Activated CD4-positive, alpha-beta T cell treated with anti-CD3 and anti-CD28 coated beads, Interleukin-2, amount 50 U/mL, for 4 hours (primary cell): Measurements from ENCODE around the gene ALK.
"Not testable (repeated sequence)": the region's sequence is repeated elsewhere in the genome, so short reads cannot be mapped to it uniquely, and the experiment has no call there.

Experiments
- DNase-seq, 2 experiments: peaks; one replicate each; pipeline ENCODE4 v3.0.0-alpha.2; 2020

ALK gene

DNA sequence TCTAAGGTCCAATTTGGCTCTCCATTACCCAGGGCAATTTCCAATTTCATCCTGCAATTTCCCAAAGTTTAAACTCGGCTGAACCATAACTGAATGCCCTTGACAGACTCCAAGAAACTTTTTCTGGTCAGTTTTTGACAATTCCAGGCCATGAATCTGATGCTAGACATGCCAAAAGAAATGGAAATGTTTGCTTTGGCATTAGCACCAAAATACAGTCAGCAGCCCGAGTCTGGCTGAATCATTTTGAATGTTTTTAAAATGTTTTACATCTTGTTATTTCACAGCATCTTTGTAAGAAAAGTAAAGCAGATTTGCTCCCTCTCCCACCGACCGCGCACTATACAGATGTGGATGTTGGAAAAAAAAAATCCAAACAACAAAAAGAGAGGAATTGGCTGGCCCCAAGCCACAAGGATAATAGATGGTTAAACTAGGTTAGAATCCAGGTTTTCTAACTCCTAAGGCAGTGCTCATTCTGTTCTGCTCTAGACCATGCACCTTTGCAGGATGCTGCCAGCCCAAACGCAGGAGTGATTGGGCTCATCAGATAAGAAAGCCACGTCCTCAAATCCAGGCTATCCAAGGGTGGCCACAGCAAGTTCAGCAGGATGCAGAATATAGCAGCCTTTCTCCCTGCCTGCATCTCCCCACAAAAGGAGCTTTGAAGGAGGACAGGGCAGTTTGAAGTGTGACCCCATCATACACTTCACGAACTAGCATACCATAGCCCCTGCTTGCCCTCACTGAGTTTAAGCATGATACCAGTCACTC is 167.5 kb downstream of the ALK start:
- no peak for DNase-seq

DNA sequence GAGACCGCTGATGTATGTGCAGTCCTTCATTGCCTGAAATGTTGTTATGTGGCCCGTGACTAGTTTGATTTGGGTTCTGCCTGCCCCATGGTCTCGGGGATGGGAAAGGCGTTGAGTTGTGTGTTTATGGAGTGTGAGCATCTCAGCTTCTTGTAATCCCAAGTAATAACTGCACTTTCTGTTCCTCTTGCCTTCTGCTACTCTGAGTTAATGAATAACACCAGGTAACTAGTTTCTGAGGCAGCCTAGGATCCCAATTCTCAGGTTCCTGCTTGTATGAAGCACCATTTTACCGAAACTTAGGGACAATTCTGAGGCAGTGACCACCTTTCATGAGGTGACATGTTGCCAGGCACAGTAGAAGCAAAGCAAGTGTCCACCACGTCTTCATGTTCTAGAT is 170.0 kb downstream of the ALK start:
- DNase-seq = no peak

DNA sequence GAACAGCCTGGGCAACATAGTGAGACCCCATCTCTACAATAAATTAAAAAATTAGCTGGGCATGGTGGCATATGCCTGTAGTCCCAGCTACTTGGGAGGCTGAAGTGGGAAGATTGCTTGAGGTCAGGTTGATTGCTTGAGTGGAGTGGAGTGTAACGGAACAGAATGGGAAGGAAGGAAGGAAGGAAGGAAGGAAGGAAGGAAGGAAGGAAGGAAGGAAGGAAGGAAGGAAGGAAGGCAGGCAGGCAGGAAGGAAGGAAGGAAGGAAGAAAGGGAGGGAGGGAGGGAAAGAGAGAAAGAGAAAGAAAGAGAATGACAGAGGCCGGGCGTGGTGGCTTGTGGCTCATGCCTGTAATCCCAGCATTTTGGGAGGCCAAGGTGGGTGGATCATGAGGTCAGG is 170.9 kb downstream of the ALK start:
- not testable (repeated sequence) for DNase-seq

GRCh38 chr2:29749843-29750242 is 171.5 kb downstream of the ALK start:
- no peak for DNase-seq

DNA sequence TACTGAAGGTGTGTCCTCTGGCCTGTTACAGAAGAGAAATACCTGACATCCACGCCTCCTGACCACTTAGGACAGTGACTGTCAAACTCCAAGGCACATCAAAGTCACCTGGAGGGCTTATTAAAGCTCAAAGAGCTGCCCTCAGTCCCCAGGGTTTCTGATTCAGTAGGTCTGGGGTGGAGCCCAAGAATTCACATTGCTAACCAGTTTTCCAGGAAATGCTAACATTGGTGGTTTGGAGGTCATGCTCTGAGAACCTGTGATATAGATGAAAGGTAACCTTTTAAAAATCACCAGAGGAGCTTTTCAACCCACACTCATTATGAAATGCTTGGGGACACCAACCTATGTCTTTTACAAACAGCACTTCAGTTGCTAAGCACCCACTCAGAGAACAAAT is 172.3 kb downstream of the ALK start:
- no peak for DNase-seq

GRCh38 chr2:29747786-29748470 is 173.5 kb downstream of the ALK start:
- DNase-seq = no peak

GRCh38 chr2:29744976-29745375 is 176.4 kb downstream of the ALK start:
- DNase-seq = no peak

GRCh38 chr2:29743516-29743915 is 177.9 kb downstream of the ALK start:
- DNase-seq = no peak

DNA sequence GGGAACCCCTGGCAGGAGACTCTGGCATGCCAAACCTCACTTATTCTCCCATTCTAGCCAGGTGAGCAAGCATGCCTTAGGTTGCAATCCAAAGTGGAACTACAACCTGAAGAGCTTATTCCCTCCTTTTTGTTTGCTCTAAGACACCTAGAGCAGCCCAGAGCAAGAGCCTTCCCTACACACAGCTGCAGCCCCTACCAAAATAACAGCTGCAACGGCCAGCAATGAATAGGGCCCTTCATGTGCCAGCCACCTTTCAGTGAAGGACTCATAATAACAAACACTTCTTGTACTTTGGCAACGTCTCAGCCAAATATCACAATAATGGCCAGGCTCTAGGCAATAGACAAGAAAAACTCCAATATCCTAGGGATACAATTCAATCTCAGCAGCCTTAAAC is 178.7 kb downstream of the ALK start:
- no peak for DNase-seq

DNA sequence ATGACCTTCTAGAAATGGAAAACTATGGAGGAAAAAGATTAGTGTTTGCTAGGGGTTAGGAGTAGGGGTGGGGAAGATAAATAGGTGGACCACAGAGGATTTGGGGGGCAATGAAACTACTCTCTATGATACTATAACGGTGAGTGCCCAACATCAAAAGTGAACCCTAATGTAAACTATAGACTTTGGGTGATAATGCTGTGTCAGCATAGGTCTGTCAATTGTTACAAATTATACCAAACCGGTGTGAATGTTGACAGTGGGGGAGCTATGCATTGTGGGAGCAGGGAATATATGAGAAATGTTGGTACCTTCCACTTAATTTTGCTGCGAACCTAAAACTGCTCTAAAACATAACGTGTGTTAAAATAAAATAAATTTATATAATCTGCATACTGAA is 180.3 kb downstream of the ALK start:
- no peak for DNase-seq

DNA sequence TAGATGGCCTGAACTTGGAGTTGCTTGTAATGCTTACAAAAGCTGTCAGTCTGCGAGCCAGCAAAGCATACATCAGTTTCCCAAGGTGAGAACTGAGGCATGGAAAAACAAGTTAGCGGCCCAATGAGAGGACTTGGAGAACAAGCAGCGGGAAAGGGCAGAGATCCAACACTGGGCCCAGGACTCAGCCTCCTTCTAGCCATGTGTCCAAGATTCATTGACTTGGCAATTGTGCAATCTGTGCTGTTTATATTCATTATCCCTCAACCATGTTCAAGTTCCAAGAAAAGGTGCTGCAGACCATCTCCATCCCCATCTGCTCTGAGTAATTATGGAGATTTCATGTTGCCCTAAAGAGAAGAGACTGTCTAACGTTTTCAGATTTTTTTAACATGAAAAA is 187.4 kb downstream of the ALK start:
- no peak for DNase-seq

DNA sequence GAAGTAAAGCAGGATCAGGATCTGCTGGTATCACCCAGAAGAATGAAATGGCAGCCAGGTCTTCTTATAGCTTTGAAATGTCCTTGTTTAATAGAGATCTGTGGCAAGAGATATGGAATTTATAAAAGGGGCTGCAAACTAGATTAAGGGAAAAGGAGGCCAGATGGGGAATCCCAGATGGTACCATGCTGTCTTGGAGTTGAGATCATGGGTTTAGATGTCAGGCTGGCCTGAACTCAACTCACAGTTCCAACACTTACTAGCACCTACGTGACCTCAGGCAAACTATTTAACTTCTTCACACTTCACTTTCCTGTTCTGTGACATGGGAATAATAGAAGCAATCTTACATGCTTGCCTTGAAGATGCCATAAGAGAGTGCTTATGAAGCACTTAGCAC is 188.2 kb downstream of the ALK start:
- DNase-seq = no peak

DNA sequence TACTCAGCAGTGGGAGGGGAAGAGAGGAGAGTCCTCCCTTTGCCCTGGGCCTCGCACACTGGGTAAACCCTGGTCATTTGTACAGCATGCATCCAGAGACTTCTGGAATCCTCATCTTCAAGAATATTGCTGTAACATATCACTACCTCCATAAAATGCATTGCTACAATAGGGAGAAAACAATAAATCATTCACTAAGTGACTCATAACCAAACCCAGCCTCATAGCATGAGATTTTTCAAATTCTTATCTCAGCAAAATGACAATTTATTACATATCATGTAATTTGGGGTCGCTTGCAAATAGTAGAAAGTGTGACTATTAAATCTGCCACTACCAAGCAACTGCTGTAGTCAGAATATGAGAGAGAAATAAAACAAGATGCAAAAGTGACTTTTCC is 189.4 kb downstream of the ALK start:
- DNase-seq = no peak

DNA sequence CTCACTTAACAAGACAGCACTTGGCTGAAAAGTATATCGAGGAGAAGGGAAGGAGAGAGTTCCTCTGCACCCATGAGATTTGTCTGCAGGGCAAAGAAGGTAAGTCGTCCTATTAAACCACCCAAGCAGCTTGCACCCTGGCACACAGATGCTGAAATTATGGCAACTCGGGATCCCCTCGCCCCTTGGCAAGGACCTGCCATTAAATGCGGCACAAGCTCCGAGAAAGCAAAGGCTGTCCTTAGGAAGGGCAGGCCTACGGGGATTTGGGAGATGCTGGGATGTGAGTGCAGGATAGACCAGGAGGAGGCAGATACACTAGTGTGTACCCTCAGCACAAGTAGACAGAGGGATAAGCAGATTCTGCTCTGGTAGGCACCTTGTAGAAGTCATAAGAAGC is 191.5 kb downstream of the ALK start:
- no peak for DNase-seq

DNA sequence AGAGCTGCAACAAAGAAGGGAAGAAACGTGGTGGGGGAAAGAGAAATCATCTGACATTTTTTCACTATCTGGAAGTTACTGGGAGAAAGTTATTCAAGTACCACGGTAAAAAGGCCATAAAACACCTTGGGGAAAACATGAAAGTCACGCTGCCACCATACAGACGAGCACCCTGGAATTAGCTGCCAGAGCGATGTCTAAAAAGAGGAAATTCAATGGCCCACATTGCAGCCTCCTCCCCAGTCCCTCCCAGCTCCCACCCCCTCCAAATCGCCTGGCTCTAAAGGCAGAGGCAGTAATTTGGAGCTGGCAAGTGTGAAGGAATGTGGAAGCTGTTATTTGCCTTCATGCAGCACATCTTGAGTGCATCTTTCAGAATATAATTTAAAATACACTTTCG is 192.0 kb downstream of the ALK start:
- no peak for DNase-seq

GRCh38 chr2:29726976-29727375 is 194.4 kb downstream of the ALK start:
- no peak for DNase-seq

DNA sequence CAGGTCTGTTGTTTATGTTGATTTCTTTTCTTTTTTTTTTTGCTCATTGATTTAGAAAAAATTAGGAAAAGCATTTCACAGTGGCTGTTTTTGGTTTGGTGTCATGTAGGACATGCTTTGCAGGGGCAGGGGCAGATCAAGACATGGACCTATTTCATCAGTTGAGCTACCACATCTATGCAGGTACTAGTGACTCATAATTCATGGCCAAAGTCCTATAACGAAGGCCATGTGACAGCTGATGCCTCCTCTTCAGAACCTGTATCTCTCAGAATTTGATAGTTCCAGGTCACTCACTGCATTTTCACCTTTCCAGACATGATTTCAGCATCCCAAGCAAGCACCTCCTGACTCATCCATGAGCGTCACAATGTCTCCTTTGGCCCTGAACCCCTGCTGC is 195.8 kb downstream of the ALK start:
- DNase-seq = no peak

DNA sequence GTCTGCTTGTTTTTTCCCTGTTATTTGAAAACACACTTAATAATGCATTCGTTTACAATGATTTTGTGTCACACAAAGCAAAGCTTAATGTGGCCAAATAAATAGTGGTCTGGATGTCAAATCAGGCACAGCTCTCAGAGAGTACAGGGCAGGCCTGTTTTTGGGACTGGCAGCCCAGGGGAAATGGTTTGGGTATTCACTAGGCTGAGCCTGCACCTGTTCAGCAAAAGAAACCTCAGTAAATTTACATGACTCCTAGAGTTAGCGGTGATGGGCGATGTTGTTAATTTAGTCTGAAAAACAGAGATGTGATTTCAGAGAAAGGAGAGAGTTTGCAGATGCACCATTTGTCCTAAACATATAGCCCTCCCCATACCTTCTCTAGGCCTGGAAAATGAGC is 197.1 kb downstream of the ALK start:
- DNase-seq = no peak

DNA sequence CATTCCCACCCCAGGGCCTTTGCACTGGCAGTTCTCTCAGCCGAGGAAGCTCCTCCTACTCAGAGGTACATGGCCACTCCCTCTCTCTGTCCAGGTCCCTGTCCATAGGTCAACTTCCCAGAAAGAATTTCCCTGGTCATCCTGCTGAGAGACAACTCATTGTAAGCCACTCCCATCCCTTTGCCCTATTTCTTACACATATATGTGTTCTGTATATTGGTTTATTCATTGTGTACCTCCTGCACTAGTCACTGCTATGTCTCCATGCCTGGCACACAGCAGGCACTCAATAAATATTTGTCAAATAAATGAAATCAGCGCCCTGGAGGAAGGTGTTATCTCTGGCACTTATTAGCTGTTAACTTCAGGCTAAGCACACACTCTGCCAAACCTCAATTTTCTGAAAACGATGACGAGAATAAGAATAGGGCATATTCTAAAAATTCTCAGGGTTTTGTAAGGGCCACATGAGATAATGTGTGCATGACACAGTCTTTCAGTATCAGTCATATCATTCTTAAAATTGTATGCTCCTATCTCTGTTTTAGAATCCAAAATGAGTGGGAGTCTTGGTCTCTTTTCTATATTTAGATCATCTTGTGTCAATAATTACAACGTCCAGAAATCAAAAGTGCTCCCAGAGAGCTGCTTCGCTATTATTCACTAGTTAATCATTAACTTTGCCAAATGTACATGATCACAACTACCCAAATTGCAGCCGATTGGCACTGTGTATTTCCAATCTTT is 198.0 kb downstream of the ALK start:
- no peak for DNase-seq

- no peak for DNase-seq
These were observed 201.7 kb downstream of the ALK start for GRCh38 chr2:29719639-29720038.

- DNase-seq = no peak
These were observed 203.2 kb downstream of the ALK start for GRCh38 chr2:29718076-29718686.

DNA sequence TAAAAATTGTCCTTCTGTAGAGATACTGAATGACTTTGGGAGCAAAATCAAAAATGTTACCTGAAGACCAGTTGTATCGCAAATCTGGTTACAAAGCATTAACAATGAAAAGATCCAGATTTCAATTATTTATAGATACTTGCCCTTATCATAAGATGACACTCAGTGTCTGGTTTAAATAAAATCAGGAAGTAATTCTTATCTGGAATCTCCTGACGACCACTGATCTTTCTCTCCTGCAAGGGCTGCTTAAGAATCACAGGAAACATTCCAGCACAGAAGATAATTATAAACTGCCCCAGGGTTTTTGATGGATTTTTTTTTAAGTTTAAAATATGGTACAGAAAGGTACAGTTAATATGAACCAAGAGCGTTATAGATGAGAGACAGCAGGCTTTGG is 205.7 kb downstream of the ALK start:
- no peak for DNase-seq

GRCh38 chr2:29714333-29714732 is 207.1 kb downstream of the ALK start:
- DNase-seq = no peak
